PC-9 (cell line): ENCODE measurements around the gene KRT6C.

Experiments
- CTCF ChIP-seq: fragments of 200-600 bp; sonication (generic); conservative IDR thresholded peaks from 2 replicates; pipeline ENCODE4 v1.6.1; 2017; ENCODE audit warnings: mixed run types, antibody characterized with exemption, mild to moderate bottlenecking, moderate library complexity
- EZH2 ChIP-seq: fragments of 200-600 bp; sonication (generic); IDR thresholded peaks from 2 replicates; pipeline ENCODE4 v1.8.0; 2017; ENCODE audit warnings: antibody characterized with exemption, low read depth

- no peak for TF ChIP-seq CTCF
- TF ChIP-seq EZH2 = no peak
Measured at GRCh38 chr12:52474212-52474611, 607 bp upstream of the KRT6C start.
